GM12878 (cell line): Measurements from ENCODE around the gene UVRAG. TPM values are rescaled to one million over a fixed set of nuclear protein-coding genes. Genes with fewer than 3 reads are reported as not detected.

ENCODE experiments used
- ATAC-seq: fragments of 200-7000 bp; cut with Tn5 transposase; 3 replicates; pipeline ENCODE4 v1.9.1; 2020; ENCODE audit warnings: mild to moderate bottlenecking, moderate library complexity
- BruUV-seq: library from RNA; stranded (reverse); fragments of 400-500 nt; replicated peaks from 2 replicates; lab custom pipeline; 2021; lab: Mats Ljungman, UMichigan
- CTCF ChIA-PET: fragments of 300-600 bp; sonication (Branson Sonifier 250); formaldehyde crosslinking; extraction: SDS; loops from one replicate; lab custom pipeline; 2021; ENCODE audit warnings: inconsistent platforms; lab: Yijun Ruan, JAX
- POLR2A ChIA-PET: fragments of 350-600 bp; formaldehyde crosslinking; extraction: SDS; loops from one replicate; lab custom pipeline; 2021; ENCODE audit warnings: inconsistent platforms; lab: Charles Lee
- RAD21 ChIA-PET: fragments of 300-600 bp; sonication (Branson Sonifier 250); formaldehyde crosslinking; loops from one replicate; lab custom pipeline; 2023; ENCODE audit warnings: antibody characterized with exemption; ENCODE audit not compliant: unreplicated experiment; lab: Charles Lee
- SMC1A ChIA-PET: fragments of 300-600 bp; sonication (Branson Sonifier 250); formaldehyde crosslinking; loops from one replicate; lab custom pipeline; 2023; ENCODE audit not compliant: unreplicated experiment, uncharacterized antibody; lab: Charles Lee
- DNase-seq: peaks from one replicate; pipeline ENCODE4 v3.0.0-alpha.2; 2011; ENCODE audit warnings: low read depth, low spot score
- FAIRE-seq: peaks from 3 replicates; lab custom pipeline; 2011; peaks lifted over from hg19 to GRCh38; lab: Jason Lieb, UNC
- H2AFZ ChIP-seq: 2 replicates; pipeline ENCODE4 v1.6.0; 2011; ENCODE audit warnings: low read depth, low read length, control low read depth; ENCODE audit not compliant: control insufficient read depth
- H3K27ac ChIP-seq: 2 replicates; pipeline ENCODE4 v1.5.1; 2011; ENCODE audit warnings: control low read depth; ENCODE audit not compliant: control insufficient read depth, insufficient read depth
- H3K27me3 ChIP-seq, 2 experiments: replicated peaks in 1 of 2; 2 replicates each; pipeline versions ENCODE4 v1.6.0 to v1.6.1; 2011; ENCODE audit warnings: low read length in 1 of 2; ENCODE audit not compliant: control insufficient read depth in 2 of 2, insufficient read depth in 2 of 2
- H3K36me3 ChIP-seq, 2 experiments: 2 replicates each; pipeline ENCODE4 v1.5.1; 2011; ENCODE audit warnings: low read length in 1 of 2; ENCODE audit not compliant: control insufficient read depth in 2 of 2, insufficient read depth in 2 of 2
- H3K4me1 ChIP-seq: 2 replicates; pipeline ENCODE4 v1.6.1; 2011; ENCODE audit warnings: mild to moderate bottlenecking, low read length, moderate library complexity, mixed read lengths; ENCODE audit not compliant: control insufficient read depth, insufficient read depth
- H3K4me2 ChIP-seq: 2 replicates; pipeline ENCODE4 v1.6.0; 2011; ENCODE audit warnings: control low read depth; ENCODE audit not compliant: control insufficient read depth, insufficient read depth
- H3K4me3 ChIP-seq: fragments of 200-600 bp; sonication (generic); 2 replicates; pipeline ENCODE4 v1.5.1; 2016
- H3K79me2 ChIP-seq: 2 replicates; pipeline ENCODE4 v1.6.0; 2011; ENCODE audit warnings: low read length; ENCODE audit not compliant: control insufficient read depth, insufficient read depth
- H3K9ac ChIP-seq: 2 replicates; pipeline ENCODE4 v1.8.0; 2011; ENCODE audit warnings: low read length, control low read depth, mixed read lengths; ENCODE audit not compliant: control insufficient read depth, insufficient read depth
- H3K9me3 ChIP-seq: replicated peaks from 3 replicates; pipeline ENCODE4 v1.5.1; 2011; ENCODE audit warnings: mild to moderate bottlenecking, low read length; ENCODE audit not compliant: control insufficient read depth, insufficient read depth
- H4K20me1 ChIP-seq: 2 replicates; pipeline ENCODE4 v1.6.0; 2011; ENCODE audit not compliant: control insufficient read depth, insufficient read depth
- ATF3 ChIP-seq: IDR thresholded peaks from 2 replicates; pipeline ENCODE4 v1.6.1; 2011; ENCODE audit warnings: low read depth, mild to moderate bottlenecking, low read length, moderate library complexity, borderline replicate concordance; ENCODE audit errors: extremely low read depth
- ATF7 ChIP-seq: fragments of 450-650 bp; IDR thresholded peaks from 2 replicates; pipeline ENCODE4 v1.6.1; 2016; ENCODE audit warnings: low read depth, mild to moderate bottlenecking
- EED ChIP-seq: sonication (generic); IDR thresholded peaks from 2 replicates; pipeline ENCODE4 v1.6.1; 2016; ENCODE audit warnings: antibody characterized with exemption, low read depth
- ELK1 ChIP-seq: IDR thresholded peaks from 2 replicates; pipeline ENCODE4 v1.6.1; 2012; ENCODE audit warnings: low read depth, low read length, improper control_type of control experiment
- HSF1 ChIP-seq: fragments of 150-350 bp; IDR thresholded peaks from 2 replicates; pipeline ENCODE4 v1.6.1; 2014; ENCODE audit warnings: mild to moderate bottlenecking, low read depth, low read length
- KDM1A ChIP-seq: fragments of 200-600 bp; sonication (generic); IDR thresholded peaks from 2 replicates; pipeline ENCODE4 v1.6.1; 2016; ENCODE audit warnings: borderline replicate concordance
- LARP7 ChIP-seq: fragments of 450-650 bp; IDR thresholded peaks from 2 replicates; pipeline ENCODE4 v1.6.1; 2017; ENCODE audit warnings: mild to moderate bottlenecking
- NKRF ChIP-seq: fragments of 450-650 bp; conservative IDR thresholded peaks from 2 replicates; pipeline ENCODE4 v1.6.1; 2017; ENCODE audit warnings: mild to moderate bottlenecking, moderate library complexity
- NR2F1 ChIP-seq: fragments of 450-650 bp; conservative IDR thresholded peaks from 2 replicates; pipeline ENCODE4 v1.6.1; 2017; ENCODE audit warnings: mild to moderate bottlenecking
- NRF1 ChIP-seq: conservative IDR thresholded peaks from 2 replicates; pipeline ENCODE4 v1.6.1; 2011; ENCODE audit warnings: mild to moderate bottlenecking, low read depth, low read length, improper control_type of control experiment
- PKNOX1 ChIP-seq: fragments of 450-650 bp; IDR thresholded peaks from 2 replicates; pipeline ENCODE4 v1.6.1; 2016; ENCODE audit warnings: mild to moderate bottlenecking
- SREBF1 ChIP-seq: IDR thresholded peaks from 2 replicates; pipeline ENCODE4 v1.6.1; 2012; ENCODE audit warnings: mild to moderate bottlenecking, low read length
- SUZ12 ChIP-seq: fragments of 200-600 bp; sonication (generic); IDR thresholded peaks from one replicate; pipeline ENCODE4 v1.6.1; 2018; ENCODE audit warnings: antibody characterized with exemption, mild to moderate bottlenecking; ENCODE audit not compliant: unreplicated experiment
- TCF3 ChIP-seq: IDR thresholded peaks from 2 replicates; pipeline ENCODE4 v1.6.1; 2012; ENCODE audit warnings: low read depth, mild to moderate bottlenecking, low read length, borderline replicate concordance; ENCODE audit not compliant: insufficient read depth
- YY1 ChIP-seq: IDR thresholded peaks from 2 replicates; pipeline ENCODE4 v1.6.1; 2011; ENCODE audit warnings: low read depth, mild to moderate bottlenecking, low read length
- ZNF622 ChIP-seq: fragments of 450-650 bp; IDR thresholded peaks from 2 replicates; pipeline ENCODE4 v1.6.1; 2017; ENCODE audit warnings: mild to moderate bottlenecking, inconsistent platforms
- ZSCAN29 ChIP-seq: fragments of 450-650 bp; IDR thresholded peaks from 2 replicates; pipeline ENCODE4 v1.6.1; 2017; ENCODE audit warnings: mild to moderate bottlenecking, moderate library complexity
- WGBS: methylation state at CpG from one replicate; pipeline ENCODE4 v1.1.6; 2016; ENCODE audit warnings: low lambda C conversion rate; ENCODE audit not compliant: insufficient replicate concordance, insufficient coverage; ENCODE audit errors: missing lambda C conversion rate; 5-methylcytosine and 5-hydroxymethylcytosine counted together
- in situ Hi-C: fragments of 300-500 bp; cut with MboI; formaldehyde crosslinking; loops from 9 replicates; pipeline ENCODE4 v1.14.3; 2018; ENCODE audit warnings: mixed read lengths
- intact Hi-C: fragments of 100-400 bp; cut with micrococcal nuclease; formaldehyde crosslinking; loops from one replicate; pipeline ENCODE4 v1.14.2; 2022; ENCODE audit not compliant: unreplicated experiment
- polyA plus RNA-seq, 11 experiments: library from polyadenylated mRNA; depleted of rRNA in 4 of 11; unstranded in 6 of 11; stranded (reverse) in 5 of 11; fragments of >200 nt; fragmentation: Nextera tagmentation in 4 of 11; fragmentation: Illumina TruSeq in 1 of 11; extraction: Ambion mirVana in 4 of 11; extraction: Trizol in 1 of 11; gene quantifications; 1 replicate in 1 of 11; 2 replicates in 10 of 11; pipeline versions ENCODE4 v1.2.1 to v1.2.3, GENCODE V29; 2011 to 2016; ENCODE audit warnings: inconsistent platforms in 2 of 11, missing spikeins in 2 of 11, low read depth in 1 of 11
- total RNA-seq, 4 experiments: library from RNA; depleted of rRNA in 3 of 4; stranded (reverse); fragments of >200 nt in 3 of 4; fragmentation: Illumina TruSeq in 1 of 4; extraction: Trizol in 1 of 4; gene quantifications; 2 replicates each; pipeline versions ENCODE4 v1.2.1 to v1.2.3, GENCODE V29; 2013 to 2021

Gene UVRAG
- total and polyA plus RNA-seq, 10 of the 15 experiments (the other 5 are each of a cell fraction or from before 2014, with no cell fraction given) = 7.0 to 43.4 (median 37.0) TPM

- no peaks in the 10 kb centered on the region; the same call in 2 of the 3 replicates for H3K9me3 ChIP-seq
- 48% methylated on average over 4 of the region's 4 CpGs for WGBS
- in situ Hi-C loops = no loop called here
- no peaks in the 10 kb centered on the region for H3K27me3 ChIP-seq
- SMC1A ChIA-PET = interaction anchor here (0.9 to 1.4 kb wide), 4 partner anchors 12 to 223 kb away, joined by 3 to 5 read pairs (median 4); no protein-coding TSS in a partner anchor
- CTCF ChIA-PET = interaction anchor here (1.0 to 1.6 kb wide), 7 partner anchors 12 to 1450 kb away, joined by 3 to 4 read pairs (median 3); no protein-coding TSS in a partner anchor
- H3K4me1 ChIP-seq = peaks cover 9% of the 10 kb centered on the region
- ATAC-seq (no peak), DNase-seq (no peak), FAIRE-seq (no peak)
- intact Hi-C loops = no loop called here
- no peaks in the 10 kb centered on the region for H4K20me1 ChIP-seq
- H3K36me3 ChIP-seq = peaks cover 2 to 22% of the 10 kb centered on the region in 2 experiments
- no peak overlapping the region for H2AFZ ChIP-seq
- no peak overlapping the region for H3K4me2 ChIP-seq
- H3K27ac ChIP-seq = no peak overlapping the region
- no peak overlapping the region for H3K9ac ChIP-seq
- no peaks in the 10 kb centered on the region; the same call in 1 of the 2 replicates for H3K79me2 ChIP-seq
- no peak overlapping the region for H3K4me3 ChIP-seq
- BruUV-seq = no TSS peak
- POLR2A ChIA-PET = no interaction called here
- RAD21 ChIA-PET = no interaction called here
- TF ChIP-seq HSF1 = no peak
- no peak for TF ChIP-seq EED
- TF ChIP-seq NKRF = no peak
- TF ChIP-seq NRF1 = no peak
- no peak for TF ChIP-seq ZSCAN29
- no peak for TF ChIP-seq PKNOX1
- TF ChIP-seq LARP7 = no peak
- no peak for TF ChIP-seq ZNF622
- TF ChIP-seq SUZ12 = no peak
- no peak for TF ChIP-seq ELK1
- TF ChIP-seq SREBF1 = no peak
- no peak for TF ChIP-seq TCF3
- TF ChIP-seq NR2F1 = no peak
- no peak for TF ChIP-seq YY1
- no peak for TF ChIP-seq KDM1A
- no peak for TF ChIP-seq ATF7
- no peak for TF ChIP-seq ATF3
Observed at GRCh38 chr11:76119779-76120178, 304.8 kb downstream of the UVRAG start.
